ENCODE results near the gene DNLZ. TPM values are rescaled to one million over a fixed set of nuclear protein-coding genes. Genes with fewer than 3 reads are reported as not detected.
A peak's percentile ranks its signal among the peaks of the same experiment; 100 is the strongest.

DNLZ gene
- total and polyA plus RNA-seq, 2 donors (not counting 3 experiments of a cell fraction or from before 2014, with no cell fraction given) = 26.9 to 38.4 TPM

GRCh38 chr9:136312436-136312835 is 51.1 kb downstream of the DNLZ start:
- H3K79me2 ChIP-seq (ENCODE audit: control insufficient read depth, insufficient read depth, low read length) = no peaks in the 10 kb centered on the region
- H3K4me1 ChIP-seq (ENCODE audit: control insufficient read depth, extremely low read depth, insufficient read depth, low read length) = no peaks in the 10 kb centered on the region
- H3K27me3 ChIP-seq (ENCODE audit: control insufficient read depth in 2 of 2, insufficient read depth in 2 of 2, low read length in 2 of 2) = no peaks in the 10 kb centered on the region
- no peaks in the 10 kb centered on the region for H3K9me1 ChIP-seq (replicated peaks; ENCODE audit: control insufficient read depth, extremely low read depth, insufficient read depth, low read length)
- intact Hi-C loops (cut with micrococcal nuclease) (loop anchor here (1.0 to 2.0 kb wide), 3 partner anchors 30 to 88 kb away; partner anchors contain the start of genes DNLZ and SNAPC4), dilution Hi-C loops (cut with MboI; ENCODE audit: extremely low pct_ligation_motif_present, low sequenced_read_pairs) (no loop called here)
- no peak overlapping the region for H2AFZ ChIP-seq (ENCODE audit: low read depth, low read length)
- H3K36me3 ChIP-seq (ENCODE audit: control insufficient read depth in 2 of 2, extremely low read depth in 1 of 2, insufficient read depth in 2 of 2, low read length in 2 of 2) = no peaks in the 10 kb centered on the region
- no TSS peak for BruUV-seq (replicated peaks)
- H4K20me1 ChIP-seq (replicated peaks; ENCODE audit: control insufficient read depth, extremely low read depth, insufficient read depth, low read length) = no peaks in the 10 kb centered on the region
- TF ChIP-seq EZH2 (IDR thresholded peaks at IDR 0.05; ENCODE audit: borderline replicate concordance, low read depth, low read length, severe bottlenecking) (no peak), CTCF (IDR thresholded peaks at IDR 0.05; ENCODE audit: extremely low read depth in 1 of 2, insufficient read depth in 1 of 2, low read depth in 1 of 2, low read length in 2 of 2) (peak; percentile 23 to 83), POLR2AphosphoS5 (IDR thresholded peaks at IDR 0.05; ENCODE audit: insufficient read depth, low read depth, low read length) (no peak), POLR2A (IDR thresholded peaks at IDR 0.05; ENCODE audit: low read depth, low read length) (no peak)
- FAIRE-seq (no peak), DNase-seq (ENCODE audit: low read depth, low spot score) (peak; percentile 51)
- POLR2A ChIA-PET = no interaction called here
- no peak overlapping the region for H3K9ac ChIP-seq (replicated peaks; ENCODE audit: extremely low read depth, insufficient read depth, low read length)
- no peak overlapping the region for H3K4me3 ChIP-seq (replicated peaks in 1 of 3; ENCODE audit: insufficient read depth in 1 of 3, low read depth in 1 of 3, low read length in 3 of 3)
- no peak overlapping the region for H3K4me2 ChIP-seq (ENCODE audit: insufficient read depth, low read length)
- no peaks in the 10 kb centered on the region for H3K9me3 ChIP-seq (replicated peaks; ENCODE audit: control insufficient read depth, insufficient read depth, low read length)
- CTCF ChIA-PET = interaction anchor here (0.6 to 3.3 kb wide), 17 partner anchors 9 to 126 kb away, joined by 3 to 27 read pairs (median 4); partner anchors contain the start of genes CCDC187, DNLZ and GPSM1
- no peak overlapping the region for H3K27ac ChIP-seq (ENCODE audit: insufficient read depth, low read depth, low read length)

GRCh38 chr9:136312009-136312375 is 51.6 kb downstream of the DNLZ start:
- Histone ChIP-seq H3K9ac (replicated peaks; ENCODE audit: extremely low read depth, insufficient read depth, low read length) (no peak overlapping the region), H3K79me2 (ENCODE audit: control insufficient read depth, insufficient read depth, low read length) (no peaks in the 10 kb centered on the region), H3K4me3 (replicated peaks in 1 of 3; ENCODE audit: insufficient read depth in 1 of 3, low read depth in 1 of 3, low read length in 3 of 3) (no peak overlapping the region), H3K36me3 (ENCODE audit: control insufficient read depth in 2 of 2, extremely low read depth in 1 of 2, insufficient read depth in 2 of 2, low read length in 2 of 2) (no peaks in the 10 kb centered on the region), H3K27ac (ENCODE audit: insufficient read depth, low read depth, low read length) (no peak overlapping the region), H2AFZ (ENCODE audit: low read depth, low read length) (no peak overlapping the region), H3K9me1 (replicated peaks; ENCODE audit: control insufficient read depth, extremely low read depth, insufficient read depth, low read length) (no peaks in the 10 kb centered on the region), H3K27me3 (ENCODE audit: control insufficient read depth in 2 of 2, insufficient read depth in 2 of 2, low read length in 2 of 2) (no peaks in the 10 kb centered on the region), H3K9me3 (replicated peaks; ENCODE audit: control insufficient read depth, insufficient read depth, low read length) (no peaks in the 10 kb centered on the region), H3K4me1 (ENCODE audit: control insufficient read depth, extremely low read depth, insufficient read depth, low read length) (no peaks in the 10 kb centered on the region), H4K20me1 (replicated peaks; ENCODE audit: control insufficient read depth, extremely low read depth, insufficient read depth, low read length) (no peaks in the 10 kb centered on the region), H3K4me2 (ENCODE audit: insufficient read depth, low read length) (no peak overlapping the region)
- no peak for DNase-seq (ENCODE audit: low read depth, low spot score)
- POLR2A ChIA-PET = interaction anchor here (0.5 kb wide), 1 partner anchor 522 kb away, joined by 5 read pairs; no protein-coding TSS in a partner anchor
- intact Hi-C loops (cut with micrococcal nuclease) (loop anchor here (1.0 to 2.0 kb wide), 3 partner anchors 31 to 88 kb away; partner anchors contain the start of genes DNLZ and SNAPC4), dilution Hi-C loops (cut with MboI; ENCODE audit: extremely low pct_ligation_motif_present, low sequenced_read_pairs) (no loop called here)
- BruUV-seq (replicated peaks) = no TSS peak
- no peak for TF ChIP-seq MAX (IDR thresholded peaks at IDR 0.05; ENCODE audit: insufficient read depth, insufficient read length)
- no peak for TF ChIP-seq POLR2AphosphoS5 (IDR thresholded peaks at IDR 0.05; ENCODE audit: insufficient read depth, low read depth, low read length)
- no peak for FAIRE-seq
- CTCF ChIA-PET = interaction anchor here (0.8 to 3.3 kb wide), 8 partner anchors 12 to 89 kb away, joined by 3 to 27 read pairs (median 11); partner anchors contain the start of genes DNLZ and GPSM1

Data from endothelial cell of umbilical vein (primary cell).